GM12878 (cell line): ENCODE measurements around the gene NUDT3. TPM values are rescaled to one million over a fixed set of nuclear protein-coding genes. Genes with fewer than 3 reads are reported as not detected.

Experiments used
- BCL11A ChIP-seq: IDR thresholded peaks from 2 replicates; pipeline ENCODE4 v1.6.1; 2011; ENCODE audit warnings: low read depth, low read length
- CBX3 ChIP-seq: fragments of 200-600 bp; sonication (generic); IDR thresholded peaks from 2 replicates; pipeline ENCODE4 v1.6.1; 2016; ENCODE audit warnings: low read depth, borderline replicate concordance
- JUNB ChIP-seq: IDR thresholded peaks from 2 replicates; pipeline ENCODE4 v1.6.1; 2016; ENCODE audit warnings: antibody characterized with exemption, mild to moderate bottlenecking
- MEF2A ChIP-seq: IDR thresholded peaks from 2 replicates; pipeline ENCODE4 v1.6.1; 2011; ENCODE audit warnings: low read depth, mild to moderate bottlenecking, low read length, moderate library complexity; ENCODE audit not compliant: insufficient read depth
- MYC ChIP-seq: IDR thresholded peaks from 2 replicates; pipeline ENCODE4 v1.6.1; 2011; ENCODE audit warnings: mild to moderate bottlenecking, low read length, moderate library complexity, inconsistent platforms; ENCODE audit not compliant: insufficient read depth, insufficient replicate concordance, insufficient read length, severe bottlenecking
- SMC3 ChIP-seq: IDR thresholded peaks from 2 replicates; pipeline ENCODE4 v1.6.1; 2011; ENCODE audit warnings: low read length, improper control_type of control experiment, borderline replicate concordance
- STAT3 ChIP-seq: IDR thresholded peaks from 2 replicates; pipeline ENCODE4 v1.6.1; 2011; ENCODE audit warnings: low read depth, low read length, improper control_type of control experiment
- ZSCAN29 ChIP-seq: fragments of 450-650 bp; IDR thresholded peaks from 2 replicates; pipeline ENCODE4 v1.6.1; 2017; ENCODE audit warnings: mild to moderate bottlenecking, moderate library complexity
- polyA plus RNA-seq, 11 experiments: library from polyadenylated mRNA; depleted of rRNA in 4 of 11; unstranded in 6 of 11; stranded (reverse) in 5 of 11; fragments of >200 nt; fragmentation: Nextera tagmentation in 4 of 11; fragmentation: Illumina TruSeq in 1 of 11; extraction: Ambion mirVana in 4 of 11; extraction: Trizol in 1 of 11; gene quantifications; 1 replicate in 1 of 11; 2 replicates in 10 of 11; pipeline versions ENCODE4 v1.2.1 to v1.2.3, GENCODE V29; 2011 to 2016; ENCODE audit warnings: inconsistent platforms in 2 of 11, missing spikeins in 2 of 11, low read depth in 1 of 11
- total RNA-seq, 4 experiments: library from RNA; depleted of rRNA in 3 of 4; stranded (reverse); fragments of >200 nt in 3 of 4; fragmentation: Illumina TruSeq in 1 of 4; extraction: Trizol in 1 of 4; gene quantifications; 2 replicates each; pipeline versions ENCODE4 v1.2.1 to v1.2.3, GENCODE V29; 2013 to 2021
- TF ChIP-seq, protein P1 (sequence below): fragments of 450-650 bp; IDR thresholded peaks from 2 replicates; pipeline ENCODE4 v1.6.1; 2018; ENCODE audit warnings: borderline replicate concordance, mild to moderate bottlenecking; ENCODE audit not compliant: partially characterized antibody
- TF ChIP-seq, protein P2 (sequence below): fragments of 450-650 bp; IDR thresholded peaks from 2 replicates; pipeline ENCODE4 v1.6.1; 2016; ENCODE audit warnings: mild to moderate bottlenecking, moderate library complexity, borderline replicate concordance
- TF ChIP-seq, protein P3 (sequence below): fragments of 450-650 bp; formaldehyde crosslinking; IDR thresholded peaks from 2 replicates; pipeline ENCODE4 v1.5.0; 2022; ENCODE audit warnings: mild to moderate bottlenecking, missing genetic modification characterization
- TF ChIP-seq, protein P4 (sequence below): fragments of 450-650 bp; IDR thresholded peaks from 2 replicates; pipeline ENCODE4 v1.6.1; 2016; ENCODE audit warnings: mild to moderate bottlenecking

Gene NUDT3
- total and polyA plus RNA-seq, 10 of the 15 experiments (the other 5 are each of a cell fraction or from before 2014, with no cell fraction given): 2.4 to 32.3 (median 25.5) TPM

DNA sequence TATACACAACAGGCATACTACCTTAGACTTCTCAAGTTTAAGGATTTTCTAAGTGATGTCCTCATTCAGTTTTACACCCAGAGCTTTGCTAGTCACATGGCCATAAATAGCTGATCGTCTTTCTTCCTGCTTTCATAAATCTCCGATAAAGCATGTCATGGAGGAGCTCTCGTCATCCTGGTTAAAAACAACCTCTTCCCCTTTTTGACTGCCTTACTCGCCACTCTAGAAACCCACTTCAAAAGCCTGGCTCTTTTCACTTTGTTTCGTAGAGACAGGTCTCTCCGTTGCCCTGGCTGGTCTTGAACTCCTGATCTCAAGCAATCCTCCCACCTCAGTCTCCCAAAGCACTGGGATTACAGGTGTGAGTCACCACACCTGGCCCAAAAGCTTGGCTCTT is 76.7 kb downstream of the NUDT3 start (continued):
- TF ChIP-seq, protein P1, sequence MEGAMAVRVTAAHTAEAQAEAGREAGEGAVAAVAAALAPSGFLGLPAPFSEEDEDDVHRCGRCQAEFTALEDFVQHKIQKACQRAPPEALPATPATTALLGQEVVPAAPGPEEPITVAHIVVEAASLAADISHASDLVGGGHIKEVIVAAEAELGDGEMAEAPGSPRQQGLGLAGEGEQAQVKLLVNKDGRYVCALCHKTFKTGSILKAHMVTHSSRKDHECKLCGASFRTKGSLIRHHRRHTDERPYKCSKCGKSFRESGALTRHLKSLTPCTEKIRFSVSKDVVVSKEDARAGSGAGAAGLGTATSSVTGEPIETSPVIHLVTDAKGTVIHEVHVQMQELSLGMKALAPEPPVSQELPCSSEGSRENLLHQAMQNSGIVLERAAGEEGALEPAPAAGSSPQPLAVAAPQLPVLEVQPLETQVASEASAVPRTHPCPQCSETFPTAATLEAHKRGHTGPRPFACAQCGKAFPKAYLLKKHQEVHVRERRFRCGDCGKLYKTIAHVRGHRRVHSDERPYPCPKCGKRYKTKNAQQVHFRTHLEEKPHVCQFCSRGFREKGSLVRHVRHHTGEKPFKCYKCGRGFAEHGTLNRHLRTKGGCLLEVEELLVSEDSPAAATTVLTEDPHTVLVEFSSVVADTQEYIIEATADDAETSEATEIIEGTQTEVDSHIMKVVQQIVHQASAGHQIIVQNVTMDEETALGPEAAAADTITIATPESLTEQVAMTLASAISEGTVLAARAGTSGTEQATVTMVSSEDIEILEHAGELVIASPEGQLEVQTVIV: no peak
- TF ChIP-seq ZSCAN29: peak; percentile 70; the same call in 1 of the 2 replicates
- TF ChIP-seq MEF2A: peak; percentile 69
- TF ChIP-seq JUNB: no peak
- TF ChIP-seq, protein P2, sequence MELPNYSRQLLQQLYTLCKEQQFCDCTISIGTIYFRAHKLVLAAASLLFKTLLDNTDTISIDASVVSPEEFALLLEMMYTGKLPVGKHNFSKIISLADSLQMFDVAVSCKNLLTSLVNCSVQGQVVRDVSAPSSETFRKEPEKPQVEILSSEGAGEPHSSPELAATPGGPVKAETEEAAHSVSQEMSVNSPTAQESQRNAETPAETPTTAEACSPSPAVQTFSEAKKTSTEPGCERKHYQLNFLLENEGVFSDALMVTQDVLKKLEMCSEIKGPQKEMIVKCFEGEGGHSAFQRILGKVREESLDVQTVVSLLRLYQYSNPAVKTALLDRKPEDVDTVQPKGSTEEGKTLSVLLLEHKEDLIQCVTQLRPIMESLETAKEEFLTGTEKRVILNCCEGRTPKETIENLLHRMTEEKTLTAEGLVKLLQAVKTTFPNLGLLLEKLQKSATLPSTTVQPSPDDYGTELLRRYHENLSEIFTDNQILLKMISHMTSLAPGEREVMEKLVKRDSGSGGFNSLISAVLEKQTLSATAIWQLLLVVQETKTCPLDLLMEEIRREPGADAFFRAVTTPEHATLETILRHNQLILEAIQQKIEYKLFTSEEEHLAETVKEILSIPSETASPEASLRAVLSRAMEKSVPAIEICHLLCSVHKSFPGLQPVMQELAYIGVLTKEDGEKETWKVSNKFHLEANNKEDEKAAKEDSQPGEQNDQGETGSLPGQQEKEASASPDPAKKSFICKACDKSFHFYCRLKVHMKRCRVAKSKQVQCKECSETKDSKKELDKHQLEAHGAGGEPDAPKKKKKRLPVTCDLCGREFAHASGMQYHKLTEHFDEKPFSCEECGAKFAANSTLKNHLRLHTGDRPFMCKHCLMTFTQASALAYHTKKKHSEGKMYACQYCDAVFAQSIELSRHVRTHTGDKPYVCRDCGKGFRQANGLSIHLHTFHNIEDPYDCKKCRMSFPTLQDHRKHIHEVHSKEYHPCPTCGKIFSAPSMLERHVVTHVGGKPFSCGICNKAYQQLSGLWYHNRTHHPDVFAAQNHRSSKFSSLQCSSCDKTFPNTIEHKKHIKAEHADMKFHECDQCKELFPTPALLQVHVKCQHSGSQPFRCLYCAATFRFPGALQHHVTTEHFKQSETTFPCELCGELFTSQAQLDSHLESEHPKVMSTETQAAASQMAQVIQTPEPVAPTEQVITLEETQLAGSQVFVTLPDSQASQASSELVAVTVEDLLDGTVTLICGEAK: no peak
- TF ChIP-seq STAT3: no peak
- TF ChIP-seq, protein P3, sequence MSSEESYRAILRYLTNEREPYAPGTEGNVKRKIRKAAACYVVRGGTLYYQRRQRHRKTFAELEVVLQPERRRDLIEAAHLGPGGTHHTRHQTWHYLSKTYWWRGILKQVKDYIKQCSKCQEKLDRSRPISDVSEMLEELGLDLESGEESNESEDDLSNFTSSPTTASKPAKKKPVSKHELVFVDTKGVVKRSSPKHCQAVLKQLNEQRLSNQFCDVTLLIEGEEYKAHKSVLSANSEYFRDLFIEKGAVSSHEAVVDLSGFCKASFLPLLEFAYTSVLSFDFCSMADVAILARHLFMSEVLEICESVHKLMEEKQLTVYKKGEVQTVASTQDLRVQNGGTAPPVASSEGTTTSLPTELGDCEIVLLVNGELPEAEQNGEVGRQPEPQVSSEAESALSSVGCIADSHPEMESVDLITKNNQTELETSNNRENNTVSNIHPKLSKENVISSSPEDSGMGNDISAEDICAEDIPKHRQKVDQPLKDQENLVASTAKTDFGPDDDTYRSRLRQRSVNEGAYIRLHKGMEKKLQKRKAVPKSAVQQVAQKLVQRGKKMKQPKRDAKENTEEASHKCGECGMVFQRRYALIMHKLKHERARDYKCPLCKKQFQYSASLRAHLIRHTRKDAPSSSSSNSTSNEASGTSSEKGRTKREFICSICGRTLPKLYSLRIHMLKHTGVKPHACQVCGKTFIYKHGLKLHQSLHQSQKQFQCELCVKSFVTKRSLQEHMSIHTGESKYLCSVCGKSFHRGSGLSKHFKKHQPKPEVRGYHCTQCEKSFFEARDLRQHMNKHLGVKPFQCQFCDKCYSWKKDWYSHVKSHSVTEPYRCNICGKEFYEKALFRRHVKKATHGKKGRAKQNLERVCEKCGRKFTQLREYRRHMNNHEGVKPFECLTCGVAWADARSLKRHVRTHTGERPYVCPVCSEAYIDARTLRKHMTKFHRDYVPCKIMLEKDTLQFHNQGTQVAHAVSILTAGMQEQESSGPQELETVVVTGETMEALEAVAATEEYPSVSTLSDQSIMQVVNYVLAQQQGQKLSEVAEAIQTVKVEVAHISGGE (CRISPR knock-in tag): no peak
- no peak; the same call in 1 of the 2 replicates for TF ChIP-seq SMC3
- TF ChIP-seq CBX3: no peak
- no peak for TF ChIP-seq MYC
- peak; percentile 36; the same call in 1 of the 2 replicates for TF ChIP-seq BCL11A
- TF ChIP-seq, protein P4, sequence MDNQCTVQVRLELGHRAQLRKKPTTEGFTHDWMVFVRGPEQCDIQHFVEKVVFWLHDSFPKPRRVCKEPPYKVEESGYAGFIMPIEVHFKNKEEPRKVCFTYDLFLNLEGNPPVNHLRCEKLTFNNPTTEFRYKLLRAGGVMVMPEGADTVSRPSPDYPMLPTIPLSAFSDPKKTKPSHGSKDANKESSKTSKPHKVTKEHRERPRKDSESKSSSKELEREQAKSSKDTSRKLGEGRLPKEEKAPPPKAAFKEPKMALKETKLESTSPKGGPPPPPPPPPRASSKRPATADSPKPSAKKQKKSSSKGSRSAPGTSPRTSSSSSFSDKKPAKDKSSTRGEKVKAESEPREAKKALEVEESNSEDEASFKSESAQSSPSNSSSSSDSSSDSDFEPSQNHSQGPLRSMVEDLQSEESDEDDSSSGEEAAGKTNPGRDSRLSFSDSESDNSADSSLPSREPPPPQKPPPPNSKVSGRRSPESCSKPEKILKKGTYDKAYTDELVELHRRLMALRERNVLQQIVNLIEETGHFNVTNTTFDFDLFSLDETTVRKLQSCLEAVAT: peak; percentile 62
